ENCODE data around the gene NR1D2. TPM values are rescaled to one million over a fixed set of nuclear protein-coding genes. Genes with fewer than 3 reads are reported as not detected.

The NR1D2 gene
- total and polyA plus RNA-seq, 2 of the 13 experiments (the other 11 are each of a cell fraction or from before 2014, with no cell fraction given): 5.3 to 8.1 TPM

- CTCF ChIA-PET (ENCODE audit: low intra/inter-chr PET ratio, low total read pairs): no interaction called here
- TF ChIP-seq RXRA (CRISPR knock-in tag; IDR thresholded peaks at IDR 0.05) (no peak), NFIB (CRISPR knock-in tag; IDR thresholded peaks at IDR 0.05; ENCODE audit: borderline replicate concordance) (no peak), ZSCAN20 (CRISPR knock-in tag; IDR thresholded peaks at IDR 0.05; ENCODE audit: borderline replicate concordance) (no peak), ZNF180 (CRISPR knock-in tag; IDR thresholded peaks at IDR 0.05; ENCODE audit: borderline replicate concordance, low read depth) (no peak), ZFP1 (CRISPR knock-in tag; IDR thresholded peaks at IDR 0.05) (no peak), SETDB1 (CRISPR knock-in tag; IDR thresholded peaks at IDR 0.05; ENCODE audit: borderline replicate concordance) (no peak), SIN3A (IDR thresholded peaks at IDR 0.05; ENCODE audit: borderline replicate concordance, low read depth, low read length) (no peak), ZNF264 (CRISPR knock-in tag; IDR thresholded peaks at IDR 0.05) (no peak), MXD1 (CRISPR knock-in tag; IDR thresholded peaks at IDR 0.05) (no peak), HINFP (CRISPR knock-in tag; IDR thresholded peaks at IDR 0.05; ENCODE audit: low read depth) (no peak)
- TF ChIP-seq, protein P1, sequence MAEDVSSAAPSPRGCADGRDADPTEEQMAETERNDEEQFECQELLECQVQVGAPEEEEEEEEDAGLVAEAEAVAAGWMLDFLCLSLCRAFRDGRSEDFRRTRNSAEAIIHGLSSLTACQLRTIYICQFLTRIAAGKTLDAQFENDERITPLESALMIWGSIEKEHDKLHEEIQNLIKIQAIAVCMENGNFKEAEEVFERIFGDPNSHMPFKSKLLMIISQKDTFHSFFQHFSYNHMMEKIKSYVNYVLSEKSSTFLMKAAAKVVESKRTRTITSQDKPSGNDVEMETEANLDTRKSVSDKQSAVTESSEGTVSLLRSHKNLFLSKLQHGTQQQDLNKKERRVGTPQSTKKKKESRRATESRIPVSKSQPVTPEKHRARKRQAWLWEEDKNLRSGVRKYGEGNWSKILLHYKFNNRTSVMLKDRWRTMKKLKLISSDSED (CRISPR knock-in tag; IDR thresholded peaks at IDR 0.05): no peak
- TF ChIP-seq, protein P2, sequence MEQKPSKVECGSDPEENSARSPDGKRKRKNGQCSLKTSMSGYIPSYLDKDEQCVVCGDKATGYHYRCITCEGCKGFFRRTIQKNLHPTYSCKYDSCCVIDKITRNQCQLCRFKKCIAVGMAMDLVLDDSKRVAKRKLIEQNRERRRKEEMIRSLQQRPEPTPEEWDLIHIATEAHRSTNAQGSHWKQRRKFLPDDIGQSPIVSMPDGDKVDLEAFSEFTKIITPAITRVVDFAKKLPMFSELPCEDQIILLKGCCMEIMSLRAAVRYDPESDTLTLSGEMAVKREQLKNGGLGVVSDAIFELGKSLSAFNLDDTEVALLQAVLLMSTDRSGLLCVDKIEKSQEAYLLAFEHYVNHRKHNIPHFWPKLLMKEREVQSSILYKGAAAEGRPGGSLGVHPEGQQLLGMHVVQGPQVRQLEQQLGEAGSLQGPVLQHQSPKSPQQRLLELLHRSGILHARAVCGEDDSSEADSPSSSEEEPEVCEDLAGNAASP (CRISPR knock-in tag; IDR thresholded peaks at IDR 0.05; ENCODE audit: borderline replicate concordance): no peak
- WGBS (ENCODE audit: low lambda C conversion rate): 100% methylated on average over 1 of the region's 1 CpG
- in situ Hi-C loops (cut with HindIII; ENCODE audit: extremely low pct_ligation_motif_present, low pct_unique_long_range_greater_than_20kb) (no loop called here), intact Hi-C loops (cut with micrococcal nuclease; ENCODE audit: unreplicated experiment) (no loop called here)
- Histone ChIP-seq H3K27me3 (ENCODE audit: control insufficient read depth in 1 of 2, insufficient read depth in 2 of 2, low read length in 2 of 2) (no peaks in the 10 kb centered on the region), H3K4me2 (ENCODE audit: low read depth, low read length) (no peak overlapping the region), H3K36me3 (replicated peaks in 1 of 2; ENCODE audit: control insufficient read depth in 1 of 2, insufficient read depth in 2 of 2, low read length in 2 of 2) (peaks cover 0 to 26% of the 10 kb centered on the region in 2 experiments; a peak in 2 of 5 replicates), H3K27ac (ENCODE audit: extremely low read length, insufficient read depth, low read length) (no peak overlapping the region), H2AFZ (ENCODE audit: low read length) (no peak overlapping the region), H3K9me3 (ENCODE audit: low read length) (no peaks in the 10 kb centered on the region), H3K9ac (ENCODE audit: insufficient read depth, low read depth, low read length) (no peak overlapping the region), H3K4me1 (ENCODE audit: insufficient read depth, low read length) (peaks cover 29% of the 10 kb centered on the region), H4K20me1 (ENCODE audit: insufficient read depth, low read length) (peaks cover 30% of the 10 kb centered on the region), H3K4me3 (replicated peaks in 1 of 3; ENCODE audit: insufficient read depth in 1 of 3, low read depth in 2 of 3, low read length in 3 of 3) (no peak overlapping the region), H3K79me2 (ENCODE audit: insufficient read depth, low read length) (peaks cover 47% of the 10 kb centered on the region)
- no peak for ATAC-seq
- BruUV-seq (replicated peaks): no TSS peak
- POLR2A ChIA-PET: no interaction called here
- FAIRE-seq: no peak
- no peak for DNase-seq (ENCODE audit: low spot score)
These were observed 8.4 kb downstream of the NR1D2 start for GRCh38 chr3:23953523-23953922.

All from HepG2 (cell line).